Measurements from ENCODE around the gene MPRIP.

Gene MPRIP

DNA sequence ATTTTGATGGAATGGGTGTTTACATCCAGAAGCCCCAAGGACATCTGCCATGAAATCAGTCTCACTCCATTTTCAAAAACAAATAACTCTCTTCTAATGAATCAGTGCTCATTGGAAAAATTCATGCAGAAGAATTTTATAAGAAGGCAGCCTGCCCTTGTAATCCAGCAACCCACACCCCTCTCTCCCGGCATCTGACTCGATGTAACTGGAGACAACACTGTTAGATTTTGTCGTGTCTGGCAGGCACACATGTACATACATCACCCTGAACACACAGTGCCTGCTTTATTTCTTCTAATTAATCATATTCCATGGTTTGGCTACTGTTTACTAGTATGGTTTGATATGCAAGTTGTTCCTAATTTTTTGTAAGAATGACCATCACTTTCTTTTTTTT is 175.7 kb downstream of the MPRIP start:
- no peak overlapping the region for H3K27ac ChIP-seq
- no peak for TF ChIP-seq ZFX (IDR thresholded peaks at IDR 0.05)
- no peak for TF ChIP-seq CTCF (conservative IDR thresholded peaks at IDR 0.05)

GRCh38 chr17:17220529-17220928 is 178.3 kb downstream of the MPRIP start:
- H3K27ac ChIP-seq = no peak overlapping the region
- TF ChIP-seq ZFX (IDR thresholded peaks at IDR 0.05) (no peak), CTCF (conservative IDR thresholded peaks at IDR 0.05) (no peak)

DNA sequence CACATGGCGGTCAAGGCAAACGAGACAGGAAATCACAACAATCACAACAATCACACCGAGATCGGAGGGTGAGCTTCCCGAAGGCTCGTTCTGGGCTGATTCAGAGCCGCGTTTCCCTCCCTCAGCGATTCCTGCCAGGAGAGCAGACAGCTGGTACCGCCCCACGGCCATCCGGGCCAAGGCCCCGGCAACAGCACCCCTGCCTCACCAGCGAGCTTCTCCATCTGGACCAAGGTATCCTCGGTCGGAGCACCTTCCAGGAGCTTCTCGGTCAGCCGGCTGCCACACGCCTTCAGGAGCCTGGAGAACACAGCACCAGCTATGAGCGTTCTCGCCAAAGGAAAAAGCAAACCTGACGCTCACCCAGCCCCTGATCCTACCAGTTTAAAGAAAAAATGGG is 179.1 kb downstream of the MPRIP start:
- H3K27ac ChIP-seq = no peak overlapping the region
- TF ChIP-seq ZFX (IDR thresholded peaks at IDR 0.05) = no peak

DNA sequence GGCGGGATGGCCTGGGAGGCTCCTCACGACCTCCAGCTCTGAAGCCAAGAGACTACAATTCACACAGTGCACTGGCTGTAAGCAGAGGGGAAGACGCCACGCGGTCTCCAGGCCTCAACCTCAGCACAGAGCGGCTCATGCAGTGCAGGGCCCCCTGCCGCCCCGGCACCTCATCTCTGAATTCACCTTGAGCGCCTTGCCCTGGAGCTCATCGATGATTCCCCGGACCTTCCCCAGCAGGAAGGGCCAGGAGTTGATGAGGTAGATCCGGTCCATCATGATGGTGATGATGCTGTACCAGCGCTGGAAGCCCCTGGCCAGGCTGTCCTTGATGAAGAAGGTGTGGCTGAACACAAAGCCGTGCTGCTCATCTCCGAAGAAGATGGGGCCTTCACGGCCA is 181.5 kb downstream of the MPRIP start:
- H3K27ac ChIP-seq = no peak overlapping the region
- TF ChIP-seq ZFX (IDR thresholded peaks at IDR 0.05) (no peak), CTCF (conservative IDR thresholded peaks at IDR 0.05) (no peak)

GRCh38 chr17:17224137-17224536 is 181.9 kb downstream of the MPRIP start:
- no peak overlapping the region for H3K27ac ChIP-seq
- TF ChIP-seq ZFX (IDR thresholded peaks at IDR 0.05) (no peak), CTCF (conservative IDR thresholded peaks at IDR 0.05) (no peak)

- TF ChIP-seq ZFX (IDR thresholded peaks at IDR 0.05) (no peak), CTCF (conservative IDR thresholded peaks at IDR 0.05) (no peak)
- H3K27ac ChIP-seq = no peak overlapping the region
These were observed 183.6 kb downstream of the MPRIP start for GRCh38 chr17:17225901-17226300.

- H3K27ac ChIP-seq = peak overlapping the region; percentile 78
- no peak for TF ChIP-seq CTCF (conservative IDR thresholded peaks at IDR 0.05)
- no peak for TF ChIP-seq ZFX (IDR thresholded peaks at IDR 0.05)
These were observed 184.4 kb downstream of the MPRIP start for GRCh38 chr17:17226451-17227265.
